HG02610 (cell line): Measurements from ENCODE around the gene RICTOR.

ENCODE experiments used
- ATAC-seq: cut with Tn5 transposase; IDR thresholded peaks from one replicate; pipeline ENCODE4 v1.9.1; 2021; ENCODE audit warnings: mild to moderate bottlenecking, moderate library complexity; ENCODE audit not compliant: unreplicated experiment

RICTOR gene, protein sequence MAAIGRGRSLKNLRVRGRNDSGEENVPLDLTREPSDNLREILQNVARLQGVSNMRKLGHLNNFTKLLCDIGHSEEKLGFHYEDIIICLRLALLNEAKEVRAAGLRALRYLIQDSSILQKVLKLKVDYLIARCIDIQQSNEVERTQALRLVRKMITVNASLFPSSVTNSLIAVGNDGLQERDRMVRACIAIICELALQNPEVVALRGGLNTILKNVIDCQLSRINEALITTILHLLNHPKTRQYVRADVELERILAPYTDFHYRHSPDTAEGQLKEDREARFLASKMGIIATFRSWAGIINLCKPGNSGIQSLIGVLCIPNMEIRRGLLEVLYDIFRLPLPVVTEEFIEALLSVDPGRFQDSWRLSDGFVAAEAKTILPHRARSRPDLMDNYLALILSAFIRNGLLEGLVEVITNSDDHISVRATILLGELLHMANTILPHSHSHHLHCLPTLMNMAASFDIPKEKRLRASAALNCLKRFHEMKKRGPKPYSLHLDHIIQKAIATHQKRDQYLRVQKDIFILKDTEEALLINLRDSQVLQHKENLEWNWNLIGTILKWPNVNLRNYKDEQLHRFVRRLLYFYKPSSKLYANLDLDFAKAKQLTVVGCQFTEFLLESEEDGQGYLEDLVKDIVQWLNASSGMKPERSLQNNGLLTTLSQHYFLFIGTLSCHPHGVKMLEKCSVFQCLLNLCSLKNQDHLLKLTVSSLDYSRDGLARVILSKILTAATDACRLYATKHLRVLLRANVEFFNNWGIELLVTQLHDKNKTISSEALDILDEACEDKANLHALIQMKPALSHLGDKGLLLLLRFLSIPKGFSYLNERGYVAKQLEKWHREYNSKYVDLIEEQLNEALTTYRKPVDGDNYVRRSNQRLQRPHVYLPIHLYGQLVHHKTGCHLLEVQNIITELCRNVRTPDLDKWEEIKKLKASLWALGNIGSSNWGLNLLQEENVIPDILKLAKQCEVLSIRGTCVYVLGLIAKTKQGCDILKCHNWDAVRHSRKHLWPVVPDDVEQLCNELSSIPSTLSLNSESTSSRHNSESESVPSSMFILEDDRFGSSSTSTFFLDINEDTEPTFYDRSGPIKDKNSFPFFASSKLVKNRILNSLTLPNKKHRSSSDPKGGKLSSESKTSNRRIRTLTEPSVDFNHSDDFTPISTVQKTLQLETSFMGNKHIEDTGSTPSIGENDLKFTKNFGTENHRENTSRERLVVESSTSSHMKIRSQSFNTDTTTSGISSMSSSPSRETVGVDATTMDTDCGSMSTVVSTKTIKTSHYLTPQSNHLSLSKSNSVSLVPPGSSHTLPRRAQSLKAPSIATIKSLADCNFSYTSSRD (N-terminal part only)

DNA sequence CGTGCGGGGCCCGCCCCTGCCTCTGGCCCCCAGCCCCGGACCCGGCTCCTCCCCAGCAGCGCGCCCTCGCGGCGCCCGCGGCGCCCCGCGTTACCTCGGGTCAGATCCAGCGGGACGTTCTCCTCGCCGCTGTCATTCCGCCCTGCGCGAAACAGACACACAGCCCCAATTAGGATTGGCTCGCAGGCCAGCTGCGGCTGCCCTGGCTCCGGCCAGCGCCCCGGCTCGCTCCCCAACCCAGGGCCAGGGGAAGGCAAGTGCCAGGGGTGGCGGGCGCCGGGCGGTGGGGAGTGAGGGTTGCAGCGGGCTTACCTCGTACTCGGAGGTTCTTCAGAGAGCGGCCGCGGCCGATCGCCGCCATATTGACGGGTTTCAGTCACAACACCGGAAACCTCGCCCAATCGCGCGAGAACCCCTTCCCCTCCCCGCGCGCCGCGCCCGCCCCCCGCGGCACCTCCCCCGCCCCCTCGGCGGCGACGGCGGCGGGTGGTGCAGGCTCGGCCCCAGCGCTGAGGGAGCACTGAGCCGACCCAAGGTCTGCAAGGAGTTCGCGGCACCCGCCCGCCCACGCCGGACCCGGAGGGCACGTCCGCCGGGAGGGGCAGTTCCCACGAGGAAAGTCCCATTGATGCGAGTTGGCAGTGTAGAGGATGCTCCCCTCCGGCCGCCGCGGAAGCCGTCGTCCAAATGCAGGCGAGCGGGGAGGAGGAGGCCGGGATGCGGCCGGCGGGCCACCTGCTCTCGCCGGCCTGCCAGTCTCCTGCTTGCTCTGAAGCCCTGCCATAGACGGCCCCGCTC lies at the start of gene RICTOR:
TSS of gene RICTOR (minus strand) at position 383 of the 798 bp plus-strand sequence. CDS start at position 361, 22 bp downstream.
- peak; percentile 73 for ATAC-seq

DNA sequence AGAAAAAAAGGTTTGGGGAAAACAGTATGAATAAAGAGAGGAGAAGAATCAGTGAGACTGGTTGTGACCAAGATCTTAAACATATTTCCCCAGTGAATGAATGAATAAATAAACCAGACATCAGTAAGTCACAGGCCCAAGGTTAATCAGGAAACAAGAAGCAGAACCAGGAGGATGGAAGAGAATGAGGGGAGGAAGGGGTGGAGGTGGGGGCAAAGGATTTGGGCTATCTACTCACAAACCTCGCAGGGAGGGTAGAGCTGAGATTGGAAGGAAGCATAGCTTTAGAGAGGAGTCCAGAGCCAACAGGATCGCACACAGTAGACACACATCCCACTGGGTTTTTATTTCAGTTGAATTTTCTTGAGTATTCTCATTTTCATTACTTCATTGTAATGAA lies 47.7 kb upstream of the RICTOR start:
- ATAC-seq: no peak

DNA sequence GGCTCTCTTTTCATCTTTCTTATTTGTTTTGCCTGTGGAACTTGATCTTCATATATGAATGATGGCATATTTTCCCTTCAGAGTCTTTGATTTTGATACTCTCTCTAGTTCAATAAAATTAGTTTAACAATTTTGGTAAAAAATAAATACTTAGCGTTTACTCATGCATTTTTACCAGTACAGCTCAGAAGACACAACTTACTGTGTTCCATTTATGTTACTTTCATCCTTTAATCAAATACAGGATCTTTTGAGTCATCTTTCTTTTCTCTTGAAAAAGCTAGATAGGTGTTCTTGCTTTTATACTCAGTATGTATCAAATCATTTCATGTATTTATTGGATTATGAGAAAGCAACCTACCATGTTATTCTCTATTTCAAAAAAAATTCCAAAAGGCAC lies 47.1 kb upstream of the RICTOR start:
- no peak for ATAC-seq

DNA sequence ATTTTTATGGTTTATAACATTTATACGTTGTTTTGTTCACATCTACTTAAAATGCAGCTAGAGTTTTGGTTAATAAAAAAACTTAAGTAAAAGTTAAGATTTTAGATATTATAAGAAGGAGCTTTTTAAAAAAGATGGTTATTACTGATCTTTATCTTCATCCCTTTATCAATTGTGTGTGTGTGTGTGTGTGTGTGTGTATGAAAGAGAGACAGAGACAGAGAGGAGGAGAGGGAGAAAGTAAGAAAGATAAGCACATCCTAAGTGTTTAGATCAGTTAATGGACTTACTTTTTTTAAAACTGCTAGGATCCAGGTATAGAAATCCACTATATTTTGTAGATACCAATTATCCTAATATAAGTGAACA lies 45.8 kb upstream of the RICTOR start:
- no peak for ATAC-seq

DNA sequence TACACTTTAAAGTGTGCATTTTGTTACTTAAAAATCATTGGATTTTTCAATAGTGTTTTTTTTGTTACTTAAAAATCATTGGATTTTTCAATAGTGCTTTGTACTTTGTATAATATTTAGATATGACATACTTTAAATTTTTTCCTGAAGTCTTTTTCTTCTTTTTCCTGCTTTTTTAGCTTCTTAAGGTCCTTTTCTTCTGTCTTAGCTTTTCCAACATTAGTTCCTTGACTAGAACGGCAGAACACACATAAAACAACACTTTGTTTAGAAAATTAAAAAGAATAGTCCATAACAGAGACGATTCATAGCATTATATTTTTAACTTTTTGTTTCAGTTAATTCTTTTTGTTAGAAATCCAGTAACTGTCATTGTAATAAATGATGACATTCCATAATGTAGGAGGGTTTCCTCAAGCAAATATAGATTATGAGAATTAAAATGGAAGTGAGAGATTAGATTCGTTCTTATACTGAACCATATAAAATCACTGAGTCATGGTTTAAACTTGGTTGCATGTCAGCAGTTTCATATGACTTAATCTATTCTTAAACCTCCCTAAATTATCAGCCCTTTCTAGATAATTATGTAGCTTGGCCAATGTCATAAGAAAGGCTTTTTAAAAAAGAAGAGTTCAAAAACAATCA lies 45.3 kb upstream of the RICTOR start:
- ATAC-seq: no peak

DNA sequence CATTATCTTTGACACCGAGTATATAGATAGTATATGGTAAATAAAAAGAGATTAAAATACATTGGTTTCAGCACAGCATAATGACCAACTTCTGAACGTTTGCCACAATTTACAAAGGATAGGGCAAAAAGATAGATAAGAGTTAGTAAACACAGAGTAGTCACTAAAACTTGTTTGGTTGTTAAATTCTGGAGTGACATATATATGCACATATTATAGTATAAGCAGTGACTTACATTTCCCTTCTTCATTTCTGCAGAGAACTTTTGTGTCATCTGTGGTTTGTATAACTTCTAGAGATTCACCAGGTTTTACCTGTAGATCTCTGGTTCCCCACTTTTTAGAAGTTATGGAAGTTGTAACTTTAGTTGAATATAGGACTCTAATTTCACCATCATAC lies 44.4 kb upstream of the RICTOR start:
- ATAC-seq: no peak

DNA sequence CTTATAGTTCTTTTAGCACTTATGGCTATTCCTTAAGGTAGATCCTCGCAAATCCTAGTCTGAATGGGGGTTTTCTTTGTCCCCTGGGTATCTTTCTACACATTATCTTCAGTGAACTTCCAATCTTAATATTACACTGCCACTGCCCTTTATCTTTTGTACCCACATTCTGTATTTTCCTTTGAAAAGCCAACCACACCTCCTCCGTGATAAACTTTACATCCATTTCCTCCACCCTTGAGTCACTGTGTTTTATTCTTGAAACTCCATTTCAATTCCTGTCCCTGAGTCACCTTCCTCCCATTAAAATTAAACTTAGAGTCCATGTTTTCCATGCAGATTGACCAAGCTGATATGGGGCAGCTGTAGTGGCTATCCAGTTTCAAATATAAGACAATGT lies 43.2 kb upstream of the RICTOR start:
- no peak for ATAC-seq

DNA sequence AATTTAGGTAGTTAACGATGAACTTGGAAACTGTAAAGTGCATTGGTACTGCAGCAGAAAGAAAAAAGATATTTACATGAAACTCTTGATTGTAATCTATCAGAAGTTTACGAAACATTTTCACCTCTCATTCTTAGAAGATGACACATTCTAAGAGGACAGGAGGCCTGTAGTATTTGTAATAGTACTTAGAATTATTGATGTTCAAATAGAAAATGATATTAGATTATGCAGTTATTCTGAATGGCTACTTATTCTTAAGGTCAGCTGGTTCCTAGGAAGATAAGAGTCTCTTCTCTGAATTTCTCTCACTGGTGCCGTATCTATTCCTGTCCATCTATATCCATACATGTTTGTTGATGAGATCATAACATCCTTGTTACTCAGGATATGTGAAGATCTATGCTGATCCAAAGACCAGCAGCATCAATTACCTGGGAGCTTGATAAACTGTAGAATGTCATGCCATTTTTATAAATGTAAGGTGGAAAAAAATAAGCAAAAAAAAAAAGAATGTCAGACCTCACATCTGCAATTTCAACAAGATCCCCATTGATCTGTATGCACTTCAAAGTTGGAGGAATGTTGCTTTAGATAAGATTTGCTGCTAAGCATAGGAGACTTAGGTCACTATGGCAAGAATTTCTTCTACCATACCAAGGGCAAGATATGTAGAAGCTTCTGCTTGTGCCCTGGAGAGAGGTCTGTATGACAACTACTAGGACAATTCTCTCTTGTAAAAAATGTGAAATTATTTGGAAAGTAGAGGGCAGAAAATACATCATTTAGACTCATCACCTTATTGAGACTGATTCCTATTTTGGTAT lies 42.4 kb upstream of the RICTOR start:
- no peak for ATAC-seq

DNA sequence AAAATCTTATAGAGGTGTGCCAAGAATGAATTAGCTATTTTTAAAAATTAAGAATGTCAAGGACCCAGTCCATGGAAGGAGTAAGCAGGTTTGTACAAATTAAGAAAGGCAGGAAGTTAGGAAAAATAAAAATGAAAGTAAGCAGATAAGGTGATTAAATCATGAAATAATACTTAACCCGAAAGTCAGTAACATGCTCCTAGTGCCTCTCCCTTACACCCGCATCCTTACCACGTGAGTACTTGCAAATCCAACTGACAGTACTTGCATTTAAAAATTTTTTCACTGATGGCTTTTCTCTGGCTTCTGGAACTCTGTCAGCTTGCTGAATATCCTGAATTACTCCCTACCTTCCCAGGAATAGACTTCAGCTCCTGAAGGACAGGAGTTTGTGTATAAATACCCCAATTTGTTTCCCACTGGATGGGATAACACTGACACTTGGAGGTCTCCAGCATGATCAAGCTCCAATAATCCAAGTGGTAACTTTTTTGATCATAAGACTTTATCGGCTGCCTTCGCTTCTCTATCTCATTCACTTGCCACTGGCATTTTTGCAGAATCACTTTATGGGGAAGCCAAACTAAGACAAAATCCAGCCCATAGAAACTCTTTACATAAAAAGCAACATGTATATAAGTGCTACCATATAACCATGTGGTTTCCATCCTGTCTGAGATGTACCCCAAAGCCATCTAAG lies 41.6 kb upstream of the RICTOR start:
- no peak for ATAC-seq

DNA sequence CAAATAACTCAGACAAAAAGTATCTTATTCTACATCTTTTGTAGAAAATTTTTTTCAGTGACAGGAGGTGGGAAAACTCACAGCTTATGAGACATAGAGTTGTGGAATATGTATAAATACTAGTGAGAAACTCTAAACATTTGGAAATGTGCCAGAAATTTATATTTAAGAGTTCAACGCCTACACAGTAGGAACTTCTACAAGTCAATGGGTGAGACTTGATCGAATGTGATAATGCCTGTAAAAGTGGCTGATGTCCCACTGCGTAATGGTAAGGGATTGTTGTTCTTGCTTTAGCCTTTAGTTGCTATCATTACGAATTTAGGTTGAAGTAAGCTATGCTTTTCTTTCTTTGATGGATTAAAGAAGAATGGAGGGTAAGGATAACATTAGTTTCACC lies 40.0 kb upstream of the RICTOR start:
- no peak for ATAC-seq

DNA sequence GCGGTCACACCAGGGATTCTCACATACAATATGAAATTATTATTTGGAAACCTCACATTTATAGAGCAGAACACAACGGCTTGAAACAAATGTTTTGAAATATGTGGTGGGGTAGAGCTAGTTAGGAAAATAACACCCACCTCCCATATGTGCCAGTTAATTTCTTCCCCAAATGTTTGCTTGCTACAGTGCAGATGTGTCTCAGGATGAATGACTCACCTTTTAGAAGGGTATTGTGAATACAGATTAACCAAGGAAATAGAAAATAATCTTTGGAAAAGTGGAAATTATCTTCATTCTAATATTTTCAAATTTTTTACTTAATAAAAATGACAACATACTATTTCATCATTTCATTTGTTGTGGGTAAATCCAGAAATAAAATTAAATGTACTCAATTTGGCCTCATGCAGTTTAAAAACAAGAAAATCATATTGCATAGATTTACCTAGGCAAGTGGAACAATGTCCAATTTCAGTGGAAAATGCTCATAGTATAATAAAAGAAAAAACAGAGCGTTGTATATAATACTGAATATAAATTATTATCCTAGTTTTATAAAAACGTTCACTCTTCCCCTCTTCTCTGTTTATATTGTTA lies 39.3 kb upstream of the RICTOR start:
- ATAC-seq: no peak

DNA sequence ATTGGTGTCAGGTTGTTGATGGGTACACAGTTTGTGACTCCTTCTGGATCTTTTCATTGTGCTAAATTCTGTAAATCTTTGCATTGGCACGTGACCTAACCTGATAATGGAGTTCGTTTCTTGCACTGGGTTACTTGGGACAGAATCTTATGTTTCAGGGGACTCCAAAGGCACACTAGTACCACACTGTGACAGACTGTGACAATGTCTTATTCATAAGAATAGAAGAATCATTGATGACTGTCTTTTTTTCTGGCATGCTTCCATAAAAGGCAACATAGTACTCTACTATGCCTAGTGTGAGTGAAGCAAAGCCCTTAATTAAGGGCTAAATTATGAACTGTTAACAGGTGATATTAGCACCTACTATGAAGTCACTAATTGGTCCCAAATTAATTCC lies 35.4 kb upstream of the RICTOR start:
- no peak for ATAC-seq

DNA sequence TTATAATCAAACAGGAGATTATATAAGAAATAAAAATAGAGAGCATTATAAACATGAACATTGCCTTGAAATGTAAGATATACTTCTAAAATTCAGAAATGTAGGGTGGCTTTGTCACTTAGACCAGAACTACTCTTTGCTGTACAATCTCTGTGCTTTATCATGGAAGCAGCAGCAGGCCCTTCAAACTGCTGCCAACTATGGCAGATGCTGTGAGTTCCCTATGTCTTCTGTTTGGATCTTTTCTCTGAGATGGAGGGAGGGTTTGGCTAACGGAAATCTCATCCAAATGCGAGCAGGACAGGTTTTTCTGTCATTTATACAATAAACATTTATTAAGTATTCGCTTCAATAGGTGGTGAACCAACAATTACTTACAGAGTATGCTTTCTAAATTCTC lies 34.8 kb upstream of the RICTOR start:
- no peak for ATAC-seq

DNA sequence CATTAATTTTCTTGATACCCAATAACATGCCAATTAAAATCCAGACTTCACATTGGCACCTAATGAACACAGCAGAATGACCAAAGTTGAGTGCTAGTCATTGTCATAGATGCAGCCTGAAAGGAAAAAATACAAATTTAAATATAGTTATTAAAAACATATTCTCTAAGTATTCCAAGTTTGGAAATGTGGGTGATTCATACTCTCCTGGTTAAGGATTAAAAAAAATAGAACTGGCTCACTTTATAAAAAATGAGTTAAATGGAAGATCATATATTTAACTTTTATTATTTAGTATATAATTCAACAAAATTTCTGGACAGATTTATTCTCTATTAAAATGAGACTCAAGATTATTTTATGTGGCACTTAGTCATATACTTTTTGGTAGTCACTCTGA lies 33.2 kb upstream of the RICTOR start:
- ATAC-seq: no peak

DNA sequence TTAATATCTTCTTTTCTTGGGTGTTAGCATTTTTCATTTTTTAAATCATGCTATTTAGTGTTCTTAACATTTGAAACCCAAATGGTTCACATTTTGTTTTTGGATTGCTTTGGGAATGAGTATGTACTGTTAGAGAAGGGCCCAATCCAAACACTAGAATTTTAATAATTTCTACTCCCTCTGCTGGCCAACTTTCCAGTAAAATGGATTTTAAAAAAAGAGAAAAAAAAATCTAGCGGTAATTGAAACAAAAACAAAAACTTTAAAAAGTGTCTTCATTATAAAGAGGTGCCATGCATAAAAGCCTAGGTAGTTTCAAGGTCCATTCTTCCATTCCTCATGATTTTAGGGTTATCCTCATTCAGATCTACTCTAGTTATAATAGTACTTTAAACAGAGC lies 32.1 kb upstream of the RICTOR start:
- ATAC-seq: no peak

DNA sequence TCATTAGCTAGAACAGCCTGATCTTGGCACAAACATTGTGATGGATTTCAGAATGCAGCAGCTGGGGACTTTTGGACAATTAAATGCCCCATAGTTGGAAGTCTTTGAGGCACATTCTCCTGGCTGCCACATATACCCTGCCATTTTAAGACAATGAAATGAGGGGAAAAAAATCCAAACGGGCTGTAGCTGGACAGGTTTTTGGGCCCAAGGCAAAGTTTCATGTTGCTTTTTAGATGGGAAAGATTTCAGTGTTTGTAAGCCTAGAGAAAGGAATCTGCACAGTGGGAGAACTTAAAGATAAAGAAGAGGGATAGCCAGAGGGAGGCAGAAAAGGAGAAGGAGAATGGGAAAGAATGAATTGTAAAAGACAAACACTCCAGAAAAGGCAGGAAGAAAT lies 30.0 kb upstream of the RICTOR start:
- no peak for ATAC-seq

DNA sequence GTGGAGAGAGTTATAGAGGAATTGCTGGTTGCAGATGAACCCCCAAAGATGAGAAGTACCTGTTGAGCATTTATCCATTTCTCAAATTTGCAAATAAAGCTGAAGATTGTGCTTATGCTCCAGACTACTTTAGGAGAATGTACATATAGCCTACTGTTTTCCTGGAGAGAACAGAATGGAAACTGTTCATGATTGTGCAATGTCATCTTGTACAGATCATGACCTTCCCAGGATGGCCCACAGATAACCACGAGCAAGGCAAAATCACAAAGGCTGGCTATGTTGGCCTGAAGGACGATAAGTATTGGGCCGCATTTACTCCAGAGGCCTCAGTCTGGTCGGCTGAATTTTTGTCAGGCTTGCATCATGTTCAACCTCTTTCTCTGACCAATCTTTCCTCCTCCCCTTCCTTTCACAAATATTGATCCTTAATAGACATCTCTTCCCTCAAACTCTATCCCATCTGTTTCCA lies 28.5 kb upstream of the RICTOR start:
- no peak for ATAC-seq

DNA sequence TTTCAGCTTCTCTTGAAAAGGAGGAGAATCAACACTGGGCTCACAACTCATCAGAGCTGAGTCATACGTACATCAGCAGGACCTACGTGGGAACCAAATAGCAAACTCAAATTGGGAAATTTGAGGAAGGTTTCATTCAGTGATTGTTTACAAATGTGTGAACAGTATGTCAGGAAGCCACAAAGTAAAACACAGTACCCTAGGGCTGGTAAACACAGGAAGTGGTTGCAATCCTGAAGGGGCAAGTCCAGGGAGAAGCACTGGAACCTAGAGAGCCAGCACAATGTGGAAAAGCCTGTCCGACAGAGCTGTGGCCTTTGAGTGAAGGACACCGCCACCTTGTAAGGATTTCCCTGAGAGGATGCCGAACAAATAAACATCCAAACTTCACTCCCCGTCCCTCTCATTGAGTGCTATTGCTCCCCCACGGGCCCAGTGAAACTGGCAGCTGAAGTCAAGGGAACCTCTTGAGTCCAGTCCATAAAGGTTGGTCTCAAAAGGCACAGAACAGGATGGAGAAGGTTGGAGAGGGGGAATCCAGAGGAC lies 26.7 kb upstream of the RICTOR start:
- no peak for ATAC-seq
